HEK293 (cell line): Measurements from ENCODE around the gene TSTD1.

ENCODE experiments used
- CTCF ChIA-PET: fragments of 350-600 bp; formaldehyde crosslinking; extraction: SDS; loops from one replicate; lab custom pipeline; 2021; ENCODE audit warnings: antibody characterized with exemption; lab: Yijun Ruan, JAX
- POLR2A ChIA-PET: fragments of 300-600 bp; formaldehyde crosslinking; extraction: SDS; loops from one replicate; lab custom pipeline; 2020; ENCODE audit warnings: antibody characterized with exemption, inconsistent platforms; lab: Yijun Ruan, JAX
- H3K27ac ChIP-seq: fragments of 200-500 bp; sonication (Bioruptor generic); 2 replicates; pipeline ENCODE4 v1.5.1; 2014; ENCODE audit warnings: low read depth, low read length, control low read depth, inconsistent platforms; ENCODE audit errors: extremely low read depth
- H3K36me3 ChIP-seq, 2 experiments: fragments of 200-500 bp in 1 of 2; sonication (Bioruptor generic) in 1 of 2; 1 replicate in 1 of 2; 2 replicates in 1 of 2; pipeline ENCODE4 v1.5.1; 2014 to 2017; ENCODE audit warnings: inconsistent platforms in 2 of 2, low read length in 2 of 2; ENCODE audit not compliant: control insufficient read depth in 2 of 2, insufficient read depth in 1 of 2
- H3K4me1 ChIP-seq: fragments of 200-500 bp; sonication (Bioruptor generic); 2 replicates; pipeline ENCODE4 v1.5.1; 2014; ENCODE audit warnings: mild to moderate bottlenecking, low read length, inconsistent platforms; ENCODE audit not compliant: control insufficient read depth, insufficient read depth
- H3K4me3 ChIP-seq: 2 replicates; pipeline ENCODE4 v1.5.1; 2011; ENCODE audit warnings: low read depth, mild to moderate bottlenecking, control low read depth, low read length, moderate library complexity
- H3K9me3 ChIP-seq: fragments of 200-500 bp; sonication (Bioruptor generic); 2 replicates; pipeline ENCODE4 v1.5.1; 2014; ENCODE audit warnings: low read depth, low read length, inconsistent platforms; ENCODE audit not compliant: control insufficient read depth, insufficient read depth
- BCL6B ChIP-seq: fragments of 450-650 bp; formaldehyde crosslinking; IDR thresholded peaks from 2 replicates; pipeline ENCODE4 v1.5.1; 2017; ENCODE audit warnings: missing biosample characterization, missing genetic modification characterization
- FEZF1 ChIP-seq: fragments of 450-650 bp; formaldehyde crosslinking; IDR thresholded peaks from 2 replicates; pipeline ENCODE4 v1.5.1; 2016; ENCODE audit warnings: missing biosample characterization, missing genetic modification characterization
- GLI2 ChIP-seq: fragments of 450-650 bp; formaldehyde crosslinking; IDR thresholded peaks from 2 replicates; pipeline ENCODE4; 2017; ENCODE audit warnings: missing biosample characterization, missing genetic modification characterization, low read depth, borderline replicate concordance
- HOXA7 ChIP-seq: sonication (generic); formaldehyde crosslinking; IDR thresholded peaks from 2 replicates; pipeline ENCODE4 v1.8.1; 2022; ENCODE audit warnings: missing genetic modification reagents, borderline replicate concordance
- HOXC10 ChIP-seq: sonication (generic); formaldehyde crosslinking; IDR thresholded peaks from 2 replicates; pipeline ENCODE4 v1.8.1; 2023; ENCODE audit warnings: mild to moderate bottlenecking, missing genetic modification reagents
- INSM2 ChIP-seq: fragments of 450-650 bp; formaldehyde crosslinking; IDR thresholded peaks from 2 replicates; pipeline ENCODE4 v1.5.1; 2016; ENCODE audit warnings: missing biosample characterization, missing genetic modification characterization
- KLF9 ChIP-seq: fragments of 450-650 bp; formaldehyde crosslinking; IDR thresholded peaks from 2 replicates; pipeline ENCODE4 v1.5.1; 2016; ENCODE audit warnings: missing biosample characterization, missing genetic modification characterization, low read depth
- MZF1 ChIP-seq: fragments of 450-650 bp; formaldehyde crosslinking; IDR thresholded peaks from 2 replicates; pipeline ENCODE4 v1.5.1; 2017; ENCODE audit warnings: missing biosample characterization, missing genetic modification characterization, borderline replicate concordance
- PBX3 ChIP-seq: sonication (generic); formaldehyde crosslinking; IDR thresholded peaks from 2 replicates; pipeline ENCODE4 v1.8.1; 2022; ENCODE audit warnings: mild to moderate bottlenecking, moderate library complexity, missing genetic modification reagents
- PRDM10 ChIP-seq: fragments of 450-650 bp; formaldehyde crosslinking; IDR thresholded peaks from 2 replicates; pipeline ENCODE4 v1.5.1; 2016; ENCODE audit warnings: missing biosample characterization, missing genetic modification characterization
- RBAK ChIP-seq: fragments of 450-650 bp; formaldehyde crosslinking; IDR thresholded peaks from 2 replicates; pipeline ENCODE4 v1.5.1; 2016; ENCODE audit warnings: missing biosample characterization, missing genetic modification characterization
- REPIN1 ChIP-seq: fragments of 450-650 bp; formaldehyde crosslinking; IDR thresholded peaks from 2 replicates; pipeline ENCODE4 v1.5.1; 2017; ENCODE audit warnings: missing biosample characterization, missing genetic modification characterization, low read depth
- ZBTB48 ChIP-seq: fragments of 450-650 bp; formaldehyde crosslinking; IDR thresholded peaks from 2 replicates; pipeline ENCODE4 v1.5.1; 2016; ENCODE audit warnings: missing biosample characterization, missing genetic modification characterization
- ZBTB8A ChIP-seq: fragments of 450-650 bp; formaldehyde crosslinking; IDR thresholded peaks from 2 replicates; pipeline ENCODE4 v1.5.1; 2016; ENCODE audit warnings: missing biosample characterization, missing genetic modification characterization
- ZFP37 ChIP-seq: fragments of 450-650 bp; formaldehyde crosslinking; IDR thresholded peaks from 2 replicates; pipeline ENCODE4 v1.5.1; 2016; ENCODE audit warnings: missing biosample characterization, missing genetic modification characterization
- ZIC2 ChIP-seq: fragments of 450-650 bp; formaldehyde crosslinking; IDR thresholded peaks from 2 replicates; pipeline ENCODE4 v1.5.1; 2016; ENCODE audit warnings: missing biosample characterization, missing genetic modification characterization
- ZNF214 ChIP-seq: fragments of 450-650 bp; formaldehyde crosslinking; IDR thresholded peaks from 2 replicates; pipeline ENCODE4 v1.5.1; 2017; ENCODE audit warnings: missing biosample characterization, mild to moderate bottlenecking, missing genetic modification characterization, borderline replicate concordance
- ZNF311 ChIP-seq: fragments of 450-650 bp; formaldehyde crosslinking; IDR thresholded peaks from 2 replicates; pipeline ENCODE4 v1.5.1; 2017; ENCODE audit warnings: missing biosample characterization, missing genetic modification characterization, borderline replicate concordance
- ZNF423 ChIP-seq: fragments of 450-650 bp; formaldehyde crosslinking; IDR thresholded peaks from 2 replicates; pipeline ENCODE4 v1.5.1; 2016; ENCODE audit warnings: missing biosample characterization, missing genetic modification characterization
- ZNF529 ChIP-seq: fragments of 450-650 bp; formaldehyde crosslinking; IDR thresholded peaks from 2 replicates; pipeline ENCODE4 v1.5.1; 2017; ENCODE audit warnings: missing genetic modification characterization, missing biosample characterization; ENCODE audit not compliant: insufficient replicate concordance
- ZNF558 ChIP-seq: fragments of 450-650 bp; formaldehyde crosslinking; IDR thresholded peaks from 2 replicates; pipeline ENCODE4 v1.5.1; 2016; ENCODE audit warnings: missing biosample characterization, missing genetic modification characterization
- ZNF596 ChIP-seq: fragments of 450-650 bp; IDR thresholded peaks from 2 replicates; pipeline ENCODE4 v1.5.0; 2018; ENCODE audit warnings: missing biosample characterization, mild to moderate bottlenecking, missing genetic modification characterization, moderate library complexity
- ZNF792 ChIP-seq: fragments of 450-650 bp; formaldehyde crosslinking; IDR thresholded peaks from 2 replicates; pipeline ENCODE4 v1.5.1; 2016; ENCODE audit warnings: missing biosample characterization, missing genetic modification characterization
- ZSCAN30 ChIP-seq: fragments of 450-650 bp; IDR thresholded peaks from 2 replicates; pipeline ENCODE4 v1.5.1; 2018; ENCODE audit warnings: missing biosample characterization, mild to moderate bottlenecking, missing genetic modification characterization, moderate library complexity
- ZXDB ChIP-seq: fragments of 450-650 bp; formaldehyde crosslinking; IDR thresholded peaks from 2 replicates; pipeline ENCODE4 v1.5.1; 2016; ENCODE audit warnings: missing biosample characterization, missing genetic modification characterization

Gene TSTD1

GRCh38 chr1:161082996-161083747, 44.4 kb upstream of the TSTD1 start (continued):
- peak; percentile 45; the same call in 1 of the 2 replicates for TF ChIP-seq INSM2 (tag by site-specific recombination)
- no peak for TF ChIP-seq BCL6B (tag by site-specific recombination)
- 0 out of 2 replicates have a peak, but pooled peaks have one; percentile 54 for TF ChIP-seq ZNF558 (tag by site-specific recombination)
- TF ChIP-seq FEZF1 (tag by site-specific recombination): no peak
- no peak for TF ChIP-seq ZNF214

- Histone ChIP-seq H3K4me1 (no peaks in the 10 kb centered on the region; the same call in 1 of the 2 replicates), H3K9me3 (no peaks in the 10 kb centered on the region), H3K36me3 (no peaks in the 10 kb centered on the region), H3K27ac (no peak overlapping the region; the same call in 1 of the 2 replicates), H3K4me3 (no peak overlapping the region)
- no peak for TF ChIP-seq KLF9
- TF ChIP-seq PBX3 (CRISPR knock-in tag): no peak
- no peak for TF ChIP-seq ZSCAN30 (tag by site-specific recombination)
- no peak for TF ChIP-seq ZIC2 (tag by site-specific recombination)
- no peak for TF ChIP-seq PRDM10 (tag by site-specific recombination)
- no peak for TF ChIP-seq GLI2 (tag by site-specific recombination)
- no peak for TF ChIP-seq ZNF529 (tag by site-specific recombination)
- TF ChIP-seq ZFP37 (tag by site-specific recombination): no peak
- no peak for TF ChIP-seq ZNF311 (tag by site-specific recombination)
- no peak for TF ChIP-seq MZF1
- no peak for TF ChIP-seq ZNF792 (tag by site-specific recombination)
- TF ChIP-seq HOXA7: no peak
- no peak for TF ChIP-seq ZBTB48
- TF ChIP-seq ZNF423 (tag by site-specific recombination): no peak
- no peak for TF ChIP-seq ZXDB (tag by site-specific recombination)
- TF ChIP-seq HOXC10 (CRISPR knock-in tag): no peak
- no peak for TF ChIP-seq RBAK (tag by site-specific recombination)
- TF ChIP-seq ZBTB8A (tag by site-specific recombination): no peak
- TF ChIP-seq REPIN1: no peak
- TF ChIP-seq ZNF596 (tag by site-specific recombination): no peak
- POLR2A ChIA-PET: interaction anchor here (0.6 to 1.0 kb wide), 3 partner anchors 15 to 44 kb away, joined by 3 to 8 read pairs (median 3); no protein-coding TSS in a partner anchor
- CTCF ChIA-PET: interaction anchor here (0.8 to 2.0 kb wide), 3 partner anchors 10 to 17 kb away, joined by 3 to 7 read pairs (median 6); no protein-coding TSS in a partner anchor
Observed at GRCh38 chr1:161082483-161082882, 43.7 kb upstream of the TSTD1 start.
